PC-3 (cell line): ENCODE measurements around the gene COL4A1.

Experiments
- CTCF ChIP-seq: fragments of 300-600 bp; sonication (generic); conservative IDR thresholded peaks from 2 replicates; pipeline ENCODE4 v1.5.1; 2017; ENCODE audit warnings: antibody characterized with exemption, low read depth, mild to moderate bottlenecking, low read length
- EZH2 ChIP-seq: fragments of 300-600 bp; sonication (generic); IDR thresholded peaks from one replicate; pipeline ENCODE4 v1.6.1; 2017; ENCODE audit warnings: antibody characterized with exemption, mild to moderate bottlenecking, low read length; ENCODE audit not compliant: unreplicated experiment
- EZH2phosphoT487 ChIP-seq: fragments of 300-600 bp; sonication (generic); IDR thresholded peaks from 2 replicates; pipeline ENCODE4 v1.6.1; 2018; ENCODE audit warnings: mild to moderate bottlenecking, antibody characterized with exemption, low read length, borderline replicate concordance

GRCh38 chr13:110337247-110337646 is 30.3 kb upstream of the COL4A1 start:
- TF ChIP-seq CTCF (no peak), EZH2 (no peak), EZH2phosphoT487 (no peak)
